ENCODE measurements around the gene ZBTB3. TPM values are rescaled to one million over a fixed set of nuclear protein-coding genes. Genes with fewer than 3 reads are reported as not detected.
A peak's percentile ranks its signal among the peaks of the same experiment; 100 is the strongest.
"Not testable (repeated sequence)": the region's sequence is repeated elsewhere in the genome, so short reads cannot be mapped to it uniquely, and the experiment has no call there.

The ZBTB3 gene
- polyA plus RNA-seq (ENCODE audit: insufficient read length in 4 of 4) = 1 to 10 TPM; 3.9 to 8.9 (median 7.6) TPM

DNA sequence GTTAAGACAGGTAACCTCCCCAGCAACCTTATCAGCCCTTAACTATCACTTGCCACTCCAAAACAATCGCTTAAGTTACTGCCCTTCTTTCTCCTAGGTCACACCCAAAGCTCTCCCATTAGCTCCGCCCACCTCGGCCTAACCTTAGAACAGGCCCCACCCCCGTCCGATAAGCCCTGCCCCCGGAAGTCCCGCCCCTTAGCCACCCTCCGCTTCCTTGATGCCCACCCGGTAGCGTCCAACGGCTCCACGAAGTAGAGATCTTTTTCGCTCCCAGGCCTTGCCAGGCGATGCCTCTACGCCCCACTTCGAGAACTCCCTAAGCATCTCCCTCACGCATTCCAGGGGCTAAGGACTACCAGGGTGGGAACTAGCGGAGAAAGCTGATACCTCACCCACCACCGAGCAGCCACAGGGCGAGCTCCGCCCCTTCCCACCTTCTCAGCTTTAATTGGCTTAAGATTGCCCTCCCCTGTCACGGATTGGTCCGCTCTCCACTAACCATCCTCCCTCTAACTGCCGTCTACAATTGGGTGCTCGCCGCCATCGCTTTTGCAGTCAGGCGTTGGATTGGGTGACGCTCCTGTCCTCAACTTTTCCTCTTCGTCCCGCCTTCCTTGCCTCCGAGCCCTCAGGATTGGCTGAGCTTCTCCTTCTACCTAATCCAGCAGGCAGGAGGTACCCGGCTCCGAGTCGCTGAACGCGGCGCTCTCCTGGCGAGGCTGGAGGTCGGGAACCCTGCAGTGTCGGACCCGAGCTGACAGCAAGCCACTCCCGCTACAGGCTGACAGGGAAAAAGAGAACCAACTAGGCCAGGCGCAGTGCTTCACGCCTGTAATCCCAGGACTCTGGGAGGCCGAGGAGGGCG is at the start of gene ZBTB3:
Gene ZBTB3 (minus strand): TSS at position 425 of the 868 bp plus-strand sequence. CDS start 496 bp downstream, outside the sequence.
- peak; percentile 97 to 98 (median 98) for DNase-seq (ENCODE audit: low read depth in 4 of 4, low spot score in 3 of 4)

DNA sequence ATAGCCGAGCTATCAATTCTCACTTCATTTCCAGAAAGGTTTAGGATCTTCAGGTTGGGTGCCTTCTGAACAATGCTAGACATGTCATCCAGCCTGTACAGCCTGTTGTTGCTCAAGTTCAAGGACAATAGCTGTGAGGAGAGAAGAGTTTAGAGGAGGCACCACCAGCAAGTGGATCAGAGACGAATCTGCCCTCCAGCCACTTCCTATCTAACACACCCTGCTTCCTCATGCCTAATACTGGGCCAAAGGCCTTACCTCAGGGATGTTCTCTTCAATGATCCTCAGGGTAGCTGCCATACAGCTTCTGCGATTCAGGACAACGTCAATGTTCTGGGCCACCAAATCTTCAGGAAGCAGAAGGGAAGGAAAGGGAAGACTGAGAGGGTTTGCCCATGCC is 47.1 kb upstream of the ZBTB3 start:
- no peak for DNase-seq (ENCODE audit: low read depth in 4 of 4, low spot score in 3 of 4)

DNA sequence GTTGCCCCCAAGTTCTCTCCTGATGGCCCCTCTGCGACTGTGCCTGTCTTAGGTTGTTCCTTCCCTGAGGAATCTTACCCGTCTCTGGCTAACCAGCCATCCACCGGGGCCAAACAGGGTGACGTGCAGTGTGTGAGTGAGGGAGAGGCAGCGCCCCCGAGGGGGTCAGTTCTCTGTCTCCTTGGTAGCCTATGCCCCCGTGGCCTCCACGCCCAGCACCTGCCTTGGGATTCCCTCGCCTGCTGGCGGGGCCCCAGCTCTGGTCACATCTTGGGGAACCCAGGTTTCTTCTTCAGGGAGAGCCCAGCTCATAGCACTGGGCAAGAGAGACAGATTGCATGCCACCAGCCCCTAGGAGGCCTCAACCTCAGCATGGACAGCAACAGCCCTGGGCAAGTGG is 45.5 kb upstream of the ZBTB3 start:
- DNase-seq (ENCODE audit: low read depth in 4 of 4, low spot score in 3 of 4) = no peak

DNA sequence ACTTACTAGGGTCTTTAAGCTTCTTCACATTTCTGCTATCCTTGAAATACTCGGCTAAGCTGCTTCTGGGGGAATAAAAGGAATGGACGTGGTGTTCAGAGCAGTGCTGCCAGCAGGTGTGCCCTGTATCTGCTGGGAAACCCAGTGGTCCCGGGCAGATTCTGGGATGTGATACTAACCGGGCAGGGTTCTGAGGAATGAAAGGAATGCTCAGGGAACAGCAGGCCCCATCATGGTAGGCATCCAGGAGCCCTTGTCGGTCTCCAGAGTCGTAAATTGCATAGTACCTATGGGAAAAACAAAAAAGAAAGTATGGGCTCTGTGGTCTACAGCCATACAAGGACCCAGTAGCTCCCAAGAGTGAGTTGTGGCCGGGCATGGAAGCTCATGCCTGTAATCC is 42.3 kb upstream of the ZBTB3 start:
- no peak for DNase-seq (ENCODE audit: low read depth in 4 of 4, low spot score in 3 of 4)

DNA sequence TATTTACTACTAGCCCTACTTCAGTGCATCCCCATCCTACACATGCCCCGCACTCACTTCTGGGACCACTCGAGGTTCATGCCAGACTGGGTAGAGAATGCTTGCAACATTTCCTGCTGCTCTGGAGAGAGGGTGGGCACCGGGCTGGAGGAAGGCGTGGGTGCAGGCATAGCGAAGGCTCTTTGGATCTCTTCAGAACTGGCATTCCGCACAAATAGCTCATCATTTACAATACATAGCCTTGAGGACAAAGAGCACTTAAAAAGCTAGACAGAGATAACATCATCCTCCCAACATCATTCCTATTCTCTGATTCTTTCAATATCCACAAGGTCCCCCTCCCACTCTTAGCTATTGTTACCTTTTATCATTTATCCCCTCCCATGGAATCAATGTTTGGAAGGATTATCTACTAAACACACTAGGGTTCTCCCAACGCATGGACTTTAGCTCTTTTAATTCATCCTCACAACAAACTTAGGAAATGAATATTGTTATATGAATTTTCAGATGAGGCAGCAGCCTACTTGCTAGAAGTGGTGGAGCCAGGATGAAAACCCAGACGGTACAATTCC is 40.3 kb upstream of the ZBTB3 start:
- DNase-seq (ENCODE audit: low read depth in 4 of 4, low spot score in 3 of 4) = no peak

DNA sequence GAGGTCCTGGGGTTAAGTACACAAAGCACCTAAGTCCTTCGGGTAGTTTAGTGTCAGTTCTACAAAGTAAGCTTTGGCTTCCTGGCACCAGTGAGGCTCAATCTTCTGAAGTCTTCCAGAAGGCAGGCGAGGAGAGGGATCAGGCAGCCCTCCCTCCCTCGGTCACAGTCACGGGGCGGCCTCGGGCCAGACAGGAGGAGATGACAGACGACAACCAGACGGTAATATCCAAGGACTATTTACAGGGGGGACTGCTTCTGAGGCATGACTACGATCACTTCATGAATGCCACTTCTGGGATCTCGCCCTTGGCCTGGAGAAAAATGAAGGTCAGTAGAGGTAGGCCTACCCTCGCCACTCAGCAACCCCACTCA is 38.2 kb upstream of the ZBTB3 start:
- no peak for DNase-seq (ENCODE audit: low read depth in 4 of 4, low spot score in 3 of 4)

DNA sequence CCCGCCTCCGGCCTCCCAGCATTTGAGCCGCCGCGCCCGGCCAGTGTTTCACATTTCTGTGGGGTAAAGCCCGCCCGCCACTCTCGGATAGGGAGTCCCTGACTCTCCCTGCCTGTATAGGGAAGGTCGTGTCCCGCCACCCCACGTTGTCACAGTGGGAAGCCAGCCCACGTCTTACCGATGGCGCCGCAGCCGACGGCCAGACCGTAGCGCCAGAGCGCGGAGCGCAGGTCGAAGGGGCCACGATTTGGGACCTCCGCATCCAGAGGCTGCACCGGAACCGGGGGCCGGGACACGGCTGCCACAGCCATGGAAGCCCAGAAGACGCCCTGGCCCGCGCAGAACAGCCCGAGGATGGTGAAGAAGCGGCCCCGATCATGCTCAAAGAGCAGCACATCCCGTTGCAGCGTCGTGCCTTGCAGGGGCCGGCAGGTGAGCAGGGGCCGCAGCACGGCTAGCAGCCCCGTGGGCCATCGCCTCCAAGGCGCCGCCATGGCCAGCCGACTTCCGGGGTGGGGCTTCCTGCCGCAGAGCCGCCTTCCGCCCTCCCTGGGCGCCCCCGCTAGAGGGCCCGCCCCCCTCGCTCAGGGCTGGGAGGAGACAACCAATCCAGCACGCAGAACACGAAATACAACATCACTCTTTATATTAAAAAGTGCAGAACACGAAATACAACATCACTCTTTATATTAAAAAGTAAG is 37.7 kb upstream of the ZBTB3 start, which contains the start of gene TMEM223:
Gene TMEM223 (minus strand): TSS at position 506 of the 701 bp plus-strand sequence. CDS start 12 bp downstream, at position 494.
- DNase-seq (ENCODE audit: low read depth in 4 of 4, low spot score in 3 of 4) = peak; percentile 62 to 73 (median 64)

DNA sequence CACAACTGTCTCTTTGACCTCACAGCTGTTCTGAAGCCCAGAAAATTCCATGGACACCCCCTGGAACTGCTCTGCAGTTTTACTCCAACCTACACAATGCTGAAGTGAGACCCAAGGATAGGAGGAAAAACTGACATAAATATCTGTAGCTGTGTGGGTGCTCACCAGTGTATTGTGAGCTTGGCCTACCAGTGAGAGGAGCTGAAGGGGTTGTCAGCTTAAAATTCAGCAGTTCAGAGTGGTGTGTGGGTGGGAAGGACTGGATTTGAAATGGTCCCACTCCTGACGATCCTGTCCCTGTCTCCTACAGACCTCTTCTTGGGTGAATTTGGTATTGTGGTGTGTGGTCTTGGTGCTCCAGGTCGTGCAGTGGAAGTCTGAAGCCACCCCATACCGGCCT is 35.6 kb upstream of the ZBTB3 start:
- DNase-seq (ENCODE audit: low read depth in 4 of 4, low spot score in 3 of 4) = no peak

DNA sequence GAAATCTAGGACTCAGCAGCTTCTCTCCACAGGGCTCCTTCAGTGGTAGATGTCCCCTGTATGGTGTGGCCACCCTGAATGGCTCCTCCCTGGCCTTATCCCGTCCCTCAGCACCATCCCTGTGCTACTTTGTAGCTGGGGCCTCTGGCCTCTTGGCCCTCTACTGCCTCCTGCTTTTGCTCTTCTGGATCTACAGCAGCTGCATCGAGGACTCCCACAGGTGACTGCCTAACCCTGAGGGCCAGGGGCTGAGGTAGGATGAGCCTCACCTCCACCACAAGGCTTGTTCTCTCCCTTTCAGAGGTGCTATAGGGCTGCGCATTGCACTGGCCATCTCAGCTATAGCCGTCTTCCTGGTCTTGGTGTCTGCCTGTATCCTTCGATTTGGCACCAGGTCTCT is 35.0 kb upstream of the ZBTB3 start:
- DNase-seq (ENCODE audit: low read depth in 4 of 4, low spot score in 3 of 4) = no peak

DNA sequence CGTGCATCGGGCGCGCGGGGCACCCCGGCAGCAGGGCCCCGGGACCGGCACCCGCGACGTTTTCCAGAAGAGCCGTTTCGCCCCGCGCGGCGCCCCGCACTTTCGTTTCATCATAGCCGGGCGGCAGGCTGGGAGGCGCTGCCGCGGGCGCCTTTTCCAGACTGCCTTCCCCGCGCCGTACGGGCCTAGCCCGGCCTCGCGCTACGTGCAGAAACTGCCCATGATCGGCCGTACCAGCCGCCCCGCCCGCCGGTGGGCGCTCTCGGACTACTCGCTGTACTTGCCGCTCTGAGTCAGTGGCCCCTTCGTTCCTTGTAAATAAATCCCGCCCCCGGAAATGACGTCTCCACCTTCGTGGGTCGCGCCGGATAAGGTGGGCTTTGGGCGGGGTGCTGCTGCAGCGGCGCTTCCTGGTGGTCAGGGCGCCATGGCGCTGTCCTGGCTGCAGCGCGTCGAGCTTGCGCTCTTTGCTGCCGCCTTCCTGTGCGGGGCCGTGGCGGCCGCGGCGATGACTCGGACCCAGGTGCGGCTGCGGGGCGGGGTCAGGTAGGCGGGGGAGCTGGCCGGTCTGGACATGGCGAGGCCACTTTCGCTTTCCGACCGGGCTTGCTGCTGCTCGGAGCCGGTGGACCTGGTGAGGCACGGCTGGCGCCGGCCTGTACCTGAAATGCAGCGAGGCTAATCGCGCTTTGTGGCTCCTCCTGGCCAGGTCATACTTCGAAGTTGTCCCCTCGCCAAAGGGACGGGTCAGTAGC is 33.2 kb upstream of the ZBTB3 start, which contains the start of gene TMEM179B:
Gene TMEM179B (plus strand): TSS at position 398 of the 755 bp plus-strand sequence. CDS start 30 bp downstream, at position 428.
- peak; percentile 90 to 98 (median 98) for DNase-seq (ENCODE audit: low read depth in 4 of 4, low spot score in 3 of 4)

DNA sequence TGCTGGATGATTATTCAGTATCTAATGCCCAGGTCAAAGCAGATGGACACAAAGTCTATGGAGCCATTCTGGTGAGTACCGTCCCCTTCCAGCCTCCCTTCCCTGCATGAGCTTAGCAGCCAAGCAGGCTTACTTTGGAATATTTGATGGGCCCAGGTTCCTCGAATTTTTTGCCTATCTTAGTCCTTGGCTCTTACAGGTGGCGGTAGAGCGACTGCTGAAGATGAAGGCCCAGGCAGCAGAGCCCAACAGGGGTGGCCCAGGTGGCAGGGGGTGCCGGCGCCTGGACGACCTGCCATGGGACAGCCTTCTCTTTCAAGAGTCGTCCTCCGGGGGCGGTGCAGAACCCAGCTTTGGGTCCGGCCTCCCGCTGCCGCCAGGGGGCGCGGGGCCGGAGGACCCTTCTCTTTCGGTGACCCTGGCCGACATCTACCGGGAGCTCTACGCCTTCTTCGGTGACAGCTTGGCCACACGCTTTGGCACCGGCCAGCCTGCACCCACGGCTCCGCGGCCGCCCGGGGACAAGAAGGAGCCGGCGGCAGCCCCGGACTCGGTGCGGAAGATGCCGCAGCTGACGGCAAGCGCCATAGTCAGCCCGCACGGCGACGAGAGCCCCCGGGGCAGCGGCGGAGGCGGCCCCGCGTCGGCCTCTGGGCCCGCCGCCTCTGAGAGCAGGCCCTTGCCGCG is 32.5 kb upstream of the ZBTB3 start:
- DNase-seq (ENCODE audit: low read depth in 4 of 4, low spot score in 3 of 4) = peak; percentile 70 to 81 (median 74)

DNA sequence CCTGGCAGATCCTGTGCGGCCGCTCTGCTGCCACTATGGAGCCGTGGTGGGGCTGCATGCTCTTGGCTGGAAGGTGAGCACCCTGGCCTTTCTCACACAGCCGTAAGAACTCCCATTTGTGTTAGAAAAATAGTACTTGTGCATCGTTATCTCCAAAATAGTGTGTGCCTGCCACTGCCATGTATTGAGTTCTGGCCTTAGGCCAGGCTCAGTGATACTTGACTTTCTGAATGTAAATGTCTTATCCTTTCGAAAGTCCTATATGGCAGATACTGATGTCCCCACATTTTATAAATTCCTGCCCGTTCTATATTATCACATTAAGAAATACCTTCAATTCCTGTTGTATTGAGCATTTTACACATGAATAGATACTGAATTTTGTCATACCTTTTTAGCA is 28.8 kb upstream of the ZBTB3 start:
- DNase-seq (ENCODE audit: low read depth in 4 of 4, low spot score in 3 of 4) = no peak

DNA sequence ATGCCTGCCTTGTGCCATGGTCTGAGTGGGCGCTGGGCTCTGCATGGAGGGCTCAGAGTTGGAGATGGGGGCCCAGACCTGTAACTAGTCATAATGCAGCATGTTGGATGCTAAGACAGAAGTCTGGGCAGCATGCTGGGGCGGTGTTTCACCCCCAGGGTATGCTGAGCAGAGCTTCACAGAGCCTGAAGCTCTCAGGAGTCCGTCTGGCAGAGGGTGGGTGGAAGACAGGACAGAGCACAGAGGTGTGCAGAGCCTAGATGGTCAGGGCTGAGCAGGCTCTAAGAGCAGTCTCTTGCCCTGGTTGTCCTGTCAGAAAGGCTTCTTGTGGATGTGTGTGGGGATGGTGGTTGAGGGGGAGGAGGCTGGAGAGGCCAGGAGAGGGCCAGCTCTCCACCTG is 24.5 kb upstream of the ZBTB3 start:
- DNase-seq (ENCODE audit: low read depth in 4 of 4, low spot score in 3 of 4) = no peak

DNA sequence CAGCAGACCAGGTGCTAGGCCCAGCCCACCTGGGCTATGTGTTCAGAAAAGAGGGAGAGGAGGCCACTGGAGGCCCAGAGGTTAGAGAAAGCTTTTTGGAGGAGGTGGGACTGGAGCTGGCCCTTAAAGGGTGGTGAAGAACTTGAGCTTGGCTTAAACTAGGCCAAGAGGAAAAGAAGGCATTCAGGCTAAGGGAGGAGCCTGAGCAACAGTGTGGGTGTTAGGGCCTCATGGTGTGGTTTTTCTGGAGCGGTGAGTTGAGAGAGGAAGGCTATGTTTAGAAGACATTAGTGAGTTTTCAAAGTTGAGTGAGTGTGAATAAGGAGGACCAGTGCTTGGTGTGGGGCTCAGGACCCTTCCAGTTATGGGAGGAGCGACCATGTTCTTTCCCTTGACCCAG is 23.4 kb upstream of the ZBTB3 start:
- DNase-seq (ENCODE audit: low read depth in 4 of 4, low spot score in 3 of 4) = no peak

DNA sequence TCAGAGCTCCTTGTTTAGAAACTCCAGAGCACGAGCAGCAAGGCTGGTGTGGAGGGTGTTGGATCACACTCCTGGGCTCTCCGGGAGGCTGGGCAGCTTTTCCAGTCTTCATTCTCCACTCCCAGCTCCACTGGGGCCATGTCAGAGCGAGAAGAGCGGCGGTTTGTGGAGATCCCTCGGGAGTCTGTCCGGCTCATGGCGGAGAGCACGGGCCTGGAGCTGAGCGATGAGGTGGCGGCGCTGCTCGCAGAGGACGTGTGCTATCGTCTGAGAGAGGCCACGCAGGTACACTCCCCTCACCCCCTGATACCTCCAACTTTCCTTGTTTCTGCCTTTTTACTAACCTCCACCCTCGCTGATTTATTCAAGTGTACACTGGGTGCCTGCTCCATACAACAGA is 21.7 kb upstream of the ZBTB3 start:
- no peak for DNase-seq (ENCODE audit: low read depth in 4 of 4, low spot score in 3 of 4)

DNA sequence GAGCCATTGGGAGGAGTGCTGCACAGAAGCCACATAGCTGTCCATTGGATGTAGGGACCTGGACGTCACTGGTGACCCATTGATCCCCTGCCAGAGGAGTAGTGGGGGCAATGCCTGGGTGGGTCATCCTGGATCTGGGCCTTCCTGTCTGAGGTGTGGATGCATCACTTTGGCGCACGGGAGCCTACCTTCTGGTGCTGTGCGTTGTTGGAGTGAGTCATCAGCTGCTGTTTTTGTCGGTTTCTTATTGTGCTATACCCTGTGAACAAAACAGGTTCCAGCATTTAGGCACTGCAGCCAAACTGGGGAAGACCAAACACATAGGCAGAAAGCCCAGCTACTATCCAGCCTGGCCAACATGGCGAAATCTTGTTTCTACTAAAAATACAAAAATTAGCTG is 20.4 kb upstream of the ZBTB3 start:
- DNase-seq (ENCODE audit: low read depth in 4 of 4, low spot score in 3 of 4) = no peak

DNA sequence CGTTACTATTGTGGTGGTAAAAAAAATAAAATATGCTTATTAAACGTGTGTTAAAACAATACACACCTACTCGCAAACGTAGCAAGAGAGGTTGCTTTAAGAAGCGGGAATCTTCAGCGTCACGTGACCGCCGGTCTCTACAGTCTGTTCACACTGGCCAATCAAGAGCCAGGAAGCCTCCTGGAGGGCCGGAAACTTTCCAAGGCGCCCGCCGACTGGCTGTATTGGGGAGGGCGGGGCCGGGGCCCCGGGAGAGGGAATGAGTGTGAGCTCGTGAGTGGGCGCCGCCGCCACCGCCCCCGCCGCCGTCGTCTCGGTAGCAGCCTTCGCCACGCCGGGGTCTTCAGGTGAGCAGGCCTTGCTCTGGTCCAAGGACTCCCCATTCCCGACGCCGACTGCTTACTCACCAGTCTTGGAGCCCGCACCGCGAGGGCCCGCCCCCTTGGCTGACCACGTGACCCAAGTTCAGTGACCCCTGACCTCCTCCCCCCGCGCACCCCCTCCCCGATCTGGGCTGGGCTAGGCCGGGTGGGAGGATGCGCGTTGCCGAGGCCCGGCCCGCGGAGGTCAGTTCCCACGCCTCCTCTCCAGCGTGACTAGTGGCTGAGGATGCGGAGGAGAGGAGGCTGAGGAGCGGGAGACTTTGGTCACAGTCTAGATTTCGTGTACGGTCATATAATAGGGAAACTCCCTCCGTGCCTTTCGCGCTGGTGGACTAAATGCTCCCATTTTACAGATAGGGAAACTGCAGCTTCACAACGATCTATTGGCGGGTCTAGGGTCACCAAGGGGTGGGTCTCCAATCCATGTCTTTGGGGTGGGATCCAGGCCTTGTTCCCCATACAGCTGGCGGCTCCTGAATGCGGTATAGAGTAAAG is 17.4 kb upstream of the ZBTB3 start, which contains the start of gene TAF6L:
Gene TAF6L (plus strand): TSS at position 253 of the 878 bp plus-strand sequence. CDS start 4,388 bp downstream, outside the sequence.
- peak; percentile 90 to 95 (median 94) for DNase-seq (ENCODE audit: low read depth in 4 of 4, low spot score in 3 of 4)

DNA sequence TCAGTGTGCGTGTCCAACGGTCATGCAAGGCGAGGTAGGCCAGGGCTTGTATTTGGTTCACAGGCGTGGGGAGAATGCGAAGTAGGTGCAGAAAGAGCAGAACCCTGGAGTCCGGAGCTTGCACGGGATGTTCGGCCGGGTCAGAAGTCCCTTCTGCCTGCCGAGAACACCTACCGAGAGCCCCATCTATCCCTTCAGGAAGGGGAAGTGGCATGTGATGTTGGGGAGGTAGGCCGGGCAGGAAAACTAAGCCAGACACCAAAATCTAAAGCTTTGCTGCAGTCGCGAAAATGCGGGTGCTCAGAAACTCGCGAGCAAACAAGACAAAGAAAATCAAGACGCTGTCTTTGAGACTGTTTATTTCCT is 16.8 kb upstream of the ZBTB3 start:
- DNase-seq (ENCODE audit: low read depth in 4 of 4, low spot score in 3 of 4) = no peak

DNA sequence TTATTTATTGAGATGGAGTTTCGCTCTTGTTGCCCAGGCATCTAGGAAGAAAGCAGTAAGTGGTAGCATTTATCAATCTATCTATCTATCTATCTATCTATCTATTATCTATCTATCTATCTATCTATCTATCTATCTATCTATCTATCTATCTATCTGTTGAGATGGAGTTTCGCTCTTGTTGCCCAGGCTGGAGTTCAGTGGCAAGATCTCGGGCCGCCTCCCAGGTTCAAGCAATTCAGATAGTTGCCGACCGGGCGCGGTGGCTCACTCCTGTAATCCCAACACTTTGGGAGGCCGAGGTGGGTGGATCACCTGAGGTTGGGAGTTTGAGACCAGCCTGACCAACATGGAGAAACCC is 6.9 kb upstream of the ZBTB3 start:
- DNase-seq (ENCODE audit: low read depth in 4 of 4, low spot score in 3 of 4) = not testable (repeated sequence)
